MCF 10A (cell line): ENCODE data around the gene SPDYE1. TPM values are rescaled to one million over a fixed set of nuclear protein-coding genes. Genes with fewer than 3 reads are reported as not detected.
"Not testable (repeated sequence)": the region's sequence is repeated elsewhere in the genome, so short reads cannot be mapped to it uniquely, and the experiment has no call there.

ENCODE experiments used
- BruUV-seq: library from RNA; stranded (reverse); fragments of 400-500 nt; replicated peaks from 2 replicates; lab custom pipeline; 2021; lab: Mats Ljungman, UMichigan
- CTCF ChIA-PET: fragments of 300-600 bp; sonication (Branson Sonifier 250); formaldehyde crosslinking; extraction: SDS; loops from one replicate; lab custom pipeline; 2021; ENCODE audit warnings: antibody characterized with exemption, inconsistent platforms; lab: Yijun Ruan, JAX
- POLR2A ChIA-PET: fragments of 300-600, 350-650 bp; sonication (Branson Sonifier 250); formaldehyde crosslinking; extraction: SDS; loops from one replicate; lab custom pipeline; 2020; ENCODE audit warnings: antibody characterized with exemption, inconsistent platforms; lab: Yijun Ruan, JAX
- DNase-seq: peaks from one replicate; pipeline ENCODE4 v3.0.0-alpha.2; 2018; ENCODE audit not compliant: unreplicated experiment
- H3K27ac Mint-ChIP-seq: one replicate; pipeline ENCODE4 v1.8.0; 2022; ENCODE audit warnings: mild to moderate bottlenecking, low read depth, mixed read lengths; ENCODE audit not compliant: unreplicated experiment
- H3K27me3 Mint-ChIP-seq: one replicate; pipeline ENCODE4 v1.8.0; 2022; ENCODE audit warnings: mixed read lengths; ENCODE audit not compliant: insufficient read depth, unreplicated experiment
- H3K36me3 Mint-ChIP-seq: one replicate; pipeline ENCODE4 v1.8.0; 2022; ENCODE audit warnings: mild to moderate bottlenecking, moderate library complexity, mixed read lengths; ENCODE audit not compliant: insufficient read depth, unreplicated experiment
- H3K4me1 Mint-ChIP-seq: one replicate; pipeline ENCODE4 v1.8.0; 2022; ENCODE audit warnings: mixed read lengths; ENCODE audit not compliant: insufficient read depth, unreplicated experiment
- H3K4me3 Mint-ChIP-seq: one replicate; pipeline ENCODE4 v1.8.0; 2022; ENCODE audit warnings: mild to moderate bottlenecking, moderate library complexity, mixed read lengths; ENCODE audit not compliant: unreplicated experiment
- H3K9me3 Mint-ChIP-seq: one replicate; pipeline ENCODE4 v1.8.0; 2022; ENCODE audit warnings: mixed read lengths; ENCODE audit not compliant: unreplicated experiment
- intact Hi-C: fragments of 100-400 bp; cut with micrococcal nuclease; formaldehyde crosslinking; loops from 2 replicates; pipeline ENCODE4 v1.14.1; 2022
- total RNA-seq: library from RNA; stranded (reverse); gene quantifications from 2 replicates; pipeline ENCODE4 v1.2.3, GENCODE V29; 2022
- TF ChIP-seq, protein P1 (sequence below): fragments of 200-600 bp; IDR thresholded peaks from one replicate; pipeline ENCODE4 v1.8.0; 2022; ENCODE audit warnings: antibody characterized with exemption, mild to moderate bottlenecking; ENCODE audit not compliant: unreplicated experiment

The SPDYE1 gene
- total RNA-seq, 1 experiment from 2014 or later: not detected

DNA sequence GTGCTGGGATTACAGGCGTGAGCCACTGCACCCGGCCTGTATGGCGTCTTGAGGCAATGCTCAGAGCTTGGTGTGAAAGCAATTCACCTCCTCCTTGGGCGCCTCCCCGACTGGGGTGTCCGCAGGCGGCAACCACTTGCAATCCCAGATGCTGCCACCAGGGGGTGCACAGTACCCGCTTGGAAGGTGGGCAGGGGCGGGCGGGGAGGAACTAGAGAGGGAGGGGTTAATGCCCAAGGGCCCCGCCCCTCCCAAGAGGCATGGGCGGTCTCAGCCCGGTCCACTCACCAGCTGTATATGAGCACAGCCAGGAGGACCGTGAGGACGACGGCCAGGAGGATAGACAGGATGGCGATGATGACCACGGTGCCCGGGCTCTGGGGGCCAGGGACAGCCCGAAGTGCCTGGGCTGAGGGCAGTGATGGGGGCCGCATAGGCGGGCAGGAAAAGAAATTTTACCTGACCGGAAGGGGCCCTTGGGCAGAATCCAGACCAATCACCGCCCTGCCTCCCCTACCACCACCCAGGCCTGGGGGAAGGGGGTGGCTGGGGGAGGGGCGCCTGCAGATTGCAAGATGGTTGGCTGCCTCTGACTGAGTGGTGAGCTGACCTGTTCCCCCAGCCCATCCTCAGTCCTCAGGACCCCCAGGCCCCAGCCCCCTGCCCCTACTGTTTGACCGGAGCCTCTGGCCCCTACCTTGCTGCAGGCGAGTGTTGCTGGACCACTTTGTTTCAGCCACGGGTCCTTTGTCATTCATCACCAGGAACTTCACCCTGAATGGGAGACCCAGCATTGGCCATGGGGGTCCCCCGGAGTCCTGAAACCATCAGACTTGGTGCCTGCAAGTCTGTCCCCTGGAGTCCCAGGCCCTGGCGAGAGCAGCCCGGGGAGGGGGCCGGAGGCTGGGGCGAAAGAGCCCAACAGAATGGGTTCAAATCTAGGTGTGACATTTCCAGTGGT is 11.5 kb upstream of the SPDYE1 start:
- peak overlapping the region; percentile 38 for H3K4me3 Mint-ChIP-seq
- H3K4me1 Mint-ChIP-seq, POLR2A ChIA-PET, BruUV-seq, H3K27ac Mint-ChIP-seq, H3K36me3 Mint-ChIP-seq, H3K27me3 Mint-ChIP-seq, H3K9me3 Mint-ChIP-seq, intact Hi-C loops, CTCF ChIA-PET: not testable (repeated sequence)
- peak; percentile 73 for DNase-seq
- TF ChIP-seq, protein P1, sequence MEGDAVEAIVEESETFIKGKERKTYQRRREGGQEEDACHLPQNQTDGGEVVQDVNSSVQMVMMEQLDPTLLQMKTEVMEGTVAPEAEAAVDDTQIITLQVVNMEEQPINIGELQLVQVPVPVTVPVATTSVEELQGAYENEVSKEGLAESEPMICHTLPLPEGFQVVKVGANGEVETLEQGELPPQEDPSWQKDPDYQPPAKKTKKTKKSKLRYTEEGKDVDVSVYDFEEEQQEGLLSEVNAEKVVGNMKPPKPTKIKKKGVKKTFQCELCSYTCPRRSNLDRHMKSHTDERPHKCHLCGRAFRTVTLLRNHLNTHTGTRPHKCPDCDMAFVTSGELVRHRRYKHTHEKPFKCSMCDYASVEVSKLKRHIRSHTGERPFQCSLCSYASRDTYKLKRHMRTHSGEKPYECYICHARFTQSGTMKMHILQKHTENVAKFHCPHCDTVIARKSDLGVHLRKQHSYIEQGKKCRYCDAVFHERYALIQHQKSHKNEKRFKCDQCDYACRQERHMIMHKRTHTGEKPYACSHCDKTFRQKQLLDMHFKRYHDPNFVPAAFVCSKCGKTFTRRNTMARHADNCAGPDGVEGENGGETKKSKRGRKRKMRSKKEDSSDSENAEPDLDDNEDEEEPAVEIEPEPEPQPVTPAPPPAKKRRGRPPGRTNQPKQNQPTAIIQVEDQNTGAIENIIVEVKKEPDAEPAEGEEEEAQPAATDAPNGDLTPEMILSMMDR: peak; percentile 72

DNA sequence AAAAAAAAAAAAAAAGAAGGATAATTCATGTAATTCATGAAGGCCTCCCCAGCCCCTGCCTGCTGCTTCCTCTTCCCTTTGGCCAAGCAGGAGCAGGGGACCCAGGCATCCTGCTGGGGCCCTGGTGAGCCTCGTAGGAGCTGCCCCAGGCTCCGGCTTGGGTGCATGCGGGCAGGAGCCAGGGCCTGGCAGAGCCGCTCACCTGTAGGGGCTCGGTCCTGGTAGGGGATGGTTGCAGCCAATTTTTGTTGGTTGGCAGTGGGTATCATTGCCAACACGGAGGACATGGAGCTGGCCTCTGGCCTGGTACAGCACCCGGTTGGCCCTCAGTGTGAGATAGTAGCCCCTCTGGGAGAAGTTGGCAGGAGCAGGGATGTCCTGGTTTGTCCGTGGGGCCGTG is 10.2 kb upstream of the SPDYE1 start:
- H3K27me3 Mint-ChIP-seq, CTCF ChIA-PET, H3K27ac Mint-ChIP-seq, H3K4me3 Mint-ChIP-seq, intact Hi-C loops, H3K9me3 Mint-ChIP-seq, H3K36me3 Mint-ChIP-seq, BruUV-seq, POLR2A ChIA-PET, DNase-seq, H3K4me1 Mint-ChIP-seq: not testable (repeated sequence)

DNA sequence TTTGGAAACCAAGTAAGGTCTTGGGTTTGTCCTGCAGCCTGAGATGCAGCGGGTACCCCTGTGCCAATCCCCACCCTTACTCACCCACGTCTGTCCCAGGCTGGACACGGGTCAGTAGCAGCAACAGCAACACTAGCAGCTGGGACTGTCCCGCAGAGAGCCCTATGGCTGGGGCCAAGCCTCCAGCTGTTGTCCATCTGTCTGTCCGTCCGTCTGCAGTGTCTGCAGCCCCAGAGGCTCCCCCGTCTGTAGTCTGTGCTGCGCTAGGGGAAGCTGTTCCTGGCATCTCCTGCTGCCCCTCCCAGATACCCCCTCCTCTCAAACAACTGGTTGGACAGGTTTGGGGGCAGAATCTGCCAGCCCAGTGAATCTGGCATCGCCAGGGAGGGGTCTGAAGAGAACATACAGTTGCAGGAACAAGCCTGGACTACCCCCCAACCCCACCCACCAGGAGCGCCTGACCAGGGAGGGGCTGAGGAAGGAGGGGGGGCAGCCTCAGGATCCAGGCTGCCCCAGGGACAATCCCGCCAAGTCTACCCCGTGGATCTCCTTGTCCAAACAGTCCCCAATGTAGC is 7.6 kb upstream of the SPDYE1 start:
- H3K4me3 Mint-ChIP-seq, CTCF ChIA-PET, H3K36me3 Mint-ChIP-seq, H3K27me3 Mint-ChIP-seq, H3K9me3 Mint-ChIP-seq, intact Hi-C loops, BruUV-seq, DNase-seq, H3K4me1 Mint-ChIP-seq, POLR2A ChIA-PET, H3K27ac Mint-ChIP-seq: not testable (repeated sequence)

DNA sequence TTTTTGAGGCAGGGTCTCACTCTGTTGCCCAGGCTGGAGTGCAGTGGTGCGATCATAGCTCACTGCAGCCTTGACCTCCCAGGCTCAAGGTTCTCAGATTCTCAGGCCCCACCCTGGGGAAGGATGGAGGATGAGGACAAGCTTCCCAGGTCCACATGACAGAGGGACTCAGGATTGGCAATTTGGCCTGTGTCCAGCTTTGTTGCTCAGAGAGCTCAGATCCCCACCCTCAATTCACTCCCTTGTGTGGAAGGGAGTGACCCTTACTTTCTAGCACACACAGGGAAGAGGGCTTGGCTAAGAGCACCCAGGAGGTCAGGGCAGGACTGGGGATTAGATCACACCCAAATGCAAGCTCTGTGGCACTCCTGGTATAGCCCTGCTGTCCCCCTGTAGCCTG is 6.9 kb upstream of the SPDYE1 start:
- H3K36me3 Mint-ChIP-seq, H3K4me1 Mint-ChIP-seq, intact Hi-C loops, BruUV-seq, DNase-seq, H3K27ac Mint-ChIP-seq, CTCF ChIA-PET, H3K4me3 Mint-ChIP-seq, H3K27me3 Mint-ChIP-seq, H3K9me3 Mint-ChIP-seq, POLR2A ChIA-PET: not testable (repeated sequence)

DNA sequence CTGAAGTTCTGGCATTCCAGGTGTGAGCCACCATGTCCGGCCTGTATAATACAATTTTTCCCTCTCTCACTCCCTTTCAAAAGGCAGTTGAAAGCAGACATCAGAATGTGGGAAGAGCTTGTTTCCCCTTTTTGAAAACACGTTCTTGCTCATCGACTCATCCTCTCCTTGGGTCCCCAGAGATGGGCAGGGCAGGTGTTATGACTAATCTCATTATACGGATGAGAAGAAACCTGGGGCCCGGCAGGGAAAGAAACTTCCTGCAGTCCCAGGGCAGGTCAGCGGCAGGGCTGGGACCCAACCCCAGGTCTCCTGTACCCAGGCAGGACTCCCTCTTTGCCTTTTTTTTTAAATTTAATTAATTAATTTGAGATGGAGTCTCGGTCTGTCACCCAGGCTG is 4.8 kb upstream of the SPDYE1 start:
- peak; percentile 18 for DNase-seq
- intact Hi-C loops, H3K36me3 Mint-ChIP-seq, H3K27me3 Mint-ChIP-seq, H3K4me1 Mint-ChIP-seq, H3K27ac Mint-ChIP-seq, CTCF ChIA-PET, H3K4me3 Mint-ChIP-seq, POLR2A ChIA-PET, BruUV-seq, H3K9me3 Mint-ChIP-seq: not testable (repeated sequence)

DNA sequence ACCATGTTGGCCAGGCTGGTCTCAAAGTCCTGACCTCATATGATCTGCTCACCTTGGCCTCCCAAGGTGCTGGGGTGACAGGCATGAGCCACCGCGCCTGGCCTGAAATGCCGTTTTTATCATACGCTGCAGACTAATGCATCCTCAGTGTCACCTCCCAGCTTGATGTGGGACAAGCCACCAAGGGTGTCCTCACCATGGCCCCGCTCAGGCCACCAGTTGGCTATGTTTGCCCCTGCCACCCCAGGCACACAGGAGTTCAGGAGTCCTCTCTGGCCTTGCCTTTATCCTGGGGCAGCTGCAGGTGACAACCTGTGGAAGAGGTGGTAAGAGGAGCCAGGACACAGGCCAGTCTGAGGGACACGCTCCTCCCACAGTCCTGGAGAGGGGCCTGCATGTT is 3.0 kb upstream of the SPDYE1 start:
- H3K27ac Mint-ChIP-seq, H3K4me1 Mint-ChIP-seq, H3K4me3 Mint-ChIP-seq, DNase-seq, BruUV-seq, H3K9me3 Mint-ChIP-seq, POLR2A ChIA-PET, intact Hi-C loops, H3K36me3 Mint-ChIP-seq, CTCF ChIA-PET, H3K27me3 Mint-ChIP-seq: not testable (repeated sequence)

DNA sequence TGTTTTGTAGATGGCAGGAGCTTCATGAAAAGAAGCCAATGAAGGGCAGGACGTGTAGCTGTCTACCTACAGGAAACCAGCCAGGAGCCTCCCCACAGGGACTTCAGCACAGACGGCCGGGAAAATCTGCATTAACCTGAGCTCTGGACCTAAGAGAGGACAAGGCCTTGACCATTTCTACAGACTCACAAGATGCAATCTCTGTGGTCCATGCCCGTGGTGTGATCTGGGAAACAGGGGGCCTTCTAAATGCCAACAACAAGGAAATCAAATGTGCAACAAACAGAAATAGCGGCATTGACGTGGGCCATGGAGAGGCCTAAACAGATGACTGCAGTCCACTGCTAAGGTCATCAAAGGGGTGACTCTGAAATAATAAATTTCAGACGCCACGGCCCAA is 14.4 kb downstream of the SPDYE1 start:
- H3K4me1 Mint-ChIP-seq, DNase-seq, H3K4me3 Mint-ChIP-seq, POLR2A ChIA-PET, H3K27ac Mint-ChIP-seq, BruUV-seq, CTCF ChIA-PET, H3K9me3 Mint-ChIP-seq, intact Hi-C loops, H3K27me3 Mint-ChIP-seq: not testable (repeated sequence)
- peaks cover 21% of the 10 kb centered on the region for H3K36me3 Mint-ChIP-seq

DNA sequence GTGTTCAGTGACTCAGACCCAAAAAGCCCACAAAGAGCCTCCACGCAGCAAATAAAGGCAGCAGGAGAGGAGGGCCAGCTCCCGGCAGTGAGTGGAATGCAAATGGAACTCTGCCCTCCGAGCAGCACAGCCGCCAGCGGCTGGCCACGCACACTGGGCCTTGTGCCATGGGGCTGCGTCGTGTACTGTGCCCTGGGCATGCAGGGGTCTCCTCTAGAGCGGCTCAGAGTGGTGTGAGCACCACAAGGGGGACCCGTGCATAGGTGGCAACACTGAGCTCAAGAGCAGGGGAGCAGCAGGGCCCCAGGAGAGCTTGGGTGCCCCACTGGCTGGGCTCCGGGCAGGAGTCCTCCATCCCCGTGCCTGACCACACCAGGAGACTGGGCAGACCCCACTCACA is 17.4 kb downstream of the SPDYE1 start:
- POLR2A ChIA-PET, intact Hi-C loops, DNase-seq, H3K9me3 Mint-ChIP-seq, BruUV-seq, H3K4me1 Mint-ChIP-seq, H3K27ac Mint-ChIP-seq, H3K4me3 Mint-ChIP-seq, CTCF ChIA-PET, H3K27me3 Mint-ChIP-seq: not testable (repeated sequence)
- H3K36me3 Mint-ChIP-seq: peaks cover 16% of the 10 kb centered on the region
